BLaER1 treated with 17β-estradiol and CSF1 and Interleukin-3, amounts not matched to agents 10 nM and 100 nM (cell line): ENCODE measurements around the gene TTLL9.
A peak's percentile ranks its signal among the peaks of the same experiment; 100 is the strongest.

Experiments
- H3K27ac ChIP-seq, 11 experiments: shearing (Covaris generic); formaldehyde crosslinking; 2 replicates each; pipeline ENCODE4 v1.8.1; 2022
- H3K27me3 ChIP-seq, 11 experiments: shearing (Covaris generic); formaldehyde crosslinking; 2 replicates each; pipeline ENCODE4 v1.8.1; 2022
- H3K36me3 ChIP-seq, 11 experiments: shearing (Covaris generic); formaldehyde crosslinking; 2 replicates each; pipeline ENCODE4 v1.8.1; 2022
- H3K4me1 ChIP-seq, 10 experiments: shearing (Covaris generic); formaldehyde crosslinking; 2 replicates each; pipeline ENCODE4 v1.8.1; 2022
- H3K4me2 ChIP-seq, 11 experiments: shearing (Covaris generic); formaldehyde crosslinking; 2 replicates each; pipeline ENCODE4 v1.8.1; 2022
- H3K4me3 ChIP-seq, 10 experiments: shearing (Covaris generic); formaldehyde crosslinking; 2 replicates each; pipeline ENCODE4 v1.8.1; 2022
- H3K9ac ChIP-seq, 11 experiments: shearing (Covaris generic); formaldehyde crosslinking; 2 replicates each; pipeline ENCODE4 v1.8.1; 2022
- H3K9me3 ChIP-seq, 11 experiments: shearing (Covaris generic); formaldehyde crosslinking; replicated peaks in 1 of 11; 2 replicates each; pipeline ENCODE4 v1.8.1; 2022
- H4K20me1 ChIP-seq, 11 experiments: shearing (Covaris generic); formaldehyde crosslinking; 2 replicates each; pipeline ENCODE4 v1.8.1; 2022
- Cebpa-rat ChIP-seq, 11 experiments: shearing (Covaris generic); IDR thresholded peaks; 2 replicates each; pipeline ENCODE4 v1.8.1; 2022

The TTLL9 gene

DNA sequence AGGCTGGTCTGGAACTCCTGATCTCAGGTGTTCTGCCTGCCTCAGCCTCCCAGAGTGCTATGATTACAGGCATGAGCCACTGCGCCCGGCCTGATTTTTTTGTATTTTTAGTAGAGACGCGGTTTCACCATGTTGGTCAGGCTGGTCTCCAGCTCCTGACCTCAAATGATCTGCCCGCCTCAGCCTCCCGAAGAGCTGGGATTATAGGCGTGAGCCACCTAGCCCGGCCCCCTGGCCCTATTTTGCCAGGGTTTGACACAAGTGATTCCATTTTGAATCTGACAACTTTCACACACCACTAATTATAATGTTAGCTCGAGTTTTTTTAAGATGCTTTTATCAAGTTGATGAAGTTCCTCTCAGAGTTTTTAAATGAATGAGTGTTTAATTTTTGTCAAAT is 25.6 kb downstream of the TTLL9 start:
- Histone ChIP-seq H3K36me3 (no peaks in the 10 kb centered on the region), H3K27ac (peak overlapping the region in 8 of 11 experiments; percentile 66 to 73 (median 72); a peak in 9 of 22 replicates), H3K27me3 (no peaks in the 10 kb centered on the region), H4K20me1 (no peaks in the 10 kb centered on the region), H3K9ac (no peak overlapping the region), H3K4me1 (peaks cover 12 to 22% (median 15%) of the 10 kb centered on the region in 10 experiments; a peak in 18 of 20 replicates), H3K4me2 (peak overlapping the region in 6 of 11 experiments; percentile 15 to 61 (median 50); a peak in 5 of 22 replicates), H3K9me3 (0 out of 22 replicates have a peak, but pooled peaks cover 0 to 4% (median 0%) of the 10 kb centered on the region in 11 experiments), H3K4me3 (no peak overlapping the region)
- TF ChIP-seq Cebpa-rat (IDR thresholded peaks at IDR 0.05) = no peak

GRCh38 chr20:31897541-31897940 is 27.1 kb downstream of the TTLL9 start:
- Histone ChIP-seq H3K9ac (no peak overlapping the region), H3K27ac (no peak overlapping the region), H3K4me2 (no peak overlapping the region), H3K27me3 (no peaks in the 10 kb centered on the region), H3K4me3 (no peak overlapping the region), H3K4me1 (peaks cover 12 to 22% (median 15%) of the 10 kb centered on the region in 10 experiments; a peak in 18 of 20 replicates), H4K20me1 (no peaks in the 10 kb centered on the region), H3K9me3 (0 out of 22 replicates have a peak, but pooled peaks cover 0 to 4% (median 0%) of the 10 kb centered on the region in 11 experiments), H3K36me3 (no peaks in the 10 kb centered on the region)
- no peak for TF ChIP-seq Cebpa-rat (IDR thresholded peaks at IDR 0.05)

DNA sequence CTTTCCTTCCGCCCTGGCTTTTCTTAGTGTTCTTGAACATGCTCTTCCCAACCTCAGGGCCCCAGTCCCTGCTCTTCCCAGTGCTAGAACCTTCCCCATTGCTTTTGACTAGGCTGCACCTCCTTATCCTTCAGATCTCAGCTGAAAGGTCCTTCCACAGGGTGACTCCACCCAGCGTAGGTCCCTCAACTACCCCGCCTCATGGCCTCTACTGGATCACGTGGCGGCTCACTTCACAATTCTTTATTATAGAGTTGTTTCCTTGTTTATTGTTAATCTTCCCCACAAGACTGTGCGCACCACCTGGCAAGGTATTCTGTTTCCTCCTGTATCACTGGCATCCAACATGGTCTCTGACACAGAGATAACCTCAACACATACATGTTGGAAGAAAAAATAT is 31.2 kb downstream of the TTLL9 start:
- TF ChIP-seq Cebpa-rat (IDR thresholded peaks at IDR 0.05) = no peak
- Histone ChIP-seq H3K9me3 (no peaks in the 10 kb centered on the region), H3K27ac (no peak overlapping the region), H3K36me3 (no peaks in the 10 kb centered on the region), H3K4me2 (no peak overlapping the region), H3K9ac (no peak overlapping the region), H3K4me1 (peaks cover 0 to 2% (median 0%) of the 10 kb centered on the region in 10 experiments; a peak in 3 of 20 replicates), H3K4me3 (no peak overlapping the region), H3K27me3 (no peaks in the 10 kb centered on the region), H4K20me1 (no peaks in the 10 kb centered on the region)

DNA sequence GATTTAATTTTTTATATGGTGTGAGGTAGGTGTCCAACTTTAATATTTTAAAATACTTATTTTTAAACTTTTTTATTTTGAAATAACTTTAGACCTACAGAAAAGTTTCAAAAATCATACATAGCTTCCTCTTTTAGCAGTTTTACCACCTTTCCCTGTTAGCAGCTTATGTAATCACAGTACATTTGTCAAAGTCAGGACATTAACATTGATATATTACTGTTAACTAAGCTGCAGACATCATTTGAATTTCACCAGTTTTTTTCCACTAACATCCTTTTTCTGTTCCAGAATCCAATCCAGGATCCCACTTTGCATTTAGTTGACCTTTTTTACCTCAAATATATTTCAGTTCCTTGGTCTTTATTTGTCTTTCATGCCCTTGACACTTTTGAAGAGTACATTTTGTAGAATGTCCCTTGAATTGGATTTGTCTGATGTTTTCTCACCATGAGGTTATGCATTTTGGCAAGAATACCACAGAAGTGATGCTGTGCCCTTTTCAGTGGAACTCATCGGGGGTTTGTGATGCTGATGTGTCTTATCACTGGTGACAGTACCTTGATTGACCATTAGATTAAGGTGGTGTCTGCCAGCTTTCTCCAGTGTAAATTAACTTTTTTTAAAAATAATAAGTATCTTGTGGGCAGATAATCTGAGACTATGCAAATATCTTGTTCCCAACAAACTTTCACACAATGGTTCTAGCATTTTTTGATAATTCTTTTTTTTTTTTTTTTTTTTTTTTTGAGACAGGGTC is 33.4 kb downstream of the TTLL9 start:
- H3K27ac ChIP-seq = no peak overlapping the region
- H3K4me1 ChIP-seq = no peaks in the 10 kb centered on the region
- H3K4me3 ChIP-seq = no peak overlapping the region
- no peak overlapping the region for H3K9ac ChIP-seq
- H3K36me3 ChIP-seq = no peaks in the 10 kb centered on the region
- TF ChIP-seq Cebpa-rat (IDR thresholded peaks at IDR 0.05) = no peak
- H3K9me3 ChIP-seq = no peaks in the 10 kb centered on the region
- no peaks in the 10 kb centered on the region for H3K27me3 ChIP-seq
- H3K4me2 ChIP-seq = no peak overlapping the region
- H4K20me1 ChIP-seq = no peaks in the 10 kb centered on the region

DNA sequence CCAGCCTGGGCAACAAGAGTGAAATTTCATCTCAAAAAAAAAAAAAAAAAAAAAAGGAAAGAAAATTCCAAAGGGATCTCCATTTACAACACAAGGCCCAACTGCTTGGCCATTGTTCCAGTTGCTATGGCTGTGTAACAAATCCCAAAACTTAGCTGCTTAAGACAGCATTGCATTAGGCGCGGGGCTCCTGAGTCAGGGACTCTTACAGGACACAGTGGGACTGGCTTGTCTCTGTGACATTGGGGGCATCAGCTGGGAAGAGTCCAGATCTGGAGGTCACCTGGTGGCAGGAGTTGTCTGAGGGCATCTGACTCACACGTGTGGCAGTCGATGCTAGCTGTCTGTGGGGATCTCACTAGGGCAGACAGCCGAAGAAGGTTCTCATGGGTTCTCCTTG is 35.6 kb downstream of the TTLL9 start:
- H3K27ac ChIP-seq = no peak overlapping the region
- H3K4me2 ChIP-seq = no peak overlapping the region
- H3K9ac ChIP-seq = no peak overlapping the region

DNA sequence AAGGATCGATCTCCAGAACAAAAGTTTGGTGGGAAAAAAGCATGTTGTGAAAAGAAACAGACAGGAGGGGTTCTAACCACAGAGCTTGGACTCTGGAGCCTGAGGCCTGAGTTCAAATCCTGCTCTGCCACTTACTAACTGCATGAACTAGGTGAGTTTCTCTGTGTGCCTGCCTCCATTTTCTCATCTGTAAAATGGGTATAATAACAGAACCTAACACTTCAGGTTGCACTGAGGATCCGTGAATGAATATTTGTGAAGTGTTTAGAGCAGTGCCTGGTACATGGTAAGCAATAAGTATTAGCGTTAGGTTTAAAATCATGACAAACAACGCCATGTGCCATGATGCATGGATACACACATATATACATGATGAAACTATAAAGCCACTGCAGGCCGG is 36.6 kb downstream of the TTLL9 start:
- H3K4me1 ChIP-seq = peaks cover 0 to 3% (median 0%) of the 10 kb centered on the region in 10 experiments; a peak in 1 of 20 replicates
- H3K36me3 ChIP-seq = no peaks in the 10 kb centered on the region
- H3K27ac ChIP-seq = no peak overlapping the region
- no peaks in the 10 kb centered on the region for H3K9me3 ChIP-seq
- no peaks in the 10 kb centered on the region for H3K27me3 ChIP-seq
- no peak overlapping the region for H3K4me3 ChIP-seq
- no peaks in the 10 kb centered on the region for H4K20me1 ChIP-seq
- no peak overlapping the region for H3K4me2 ChIP-seq
- TF ChIP-seq Cebpa-rat (IDR thresholded peaks at IDR 0.05) = no peak
- H3K9ac ChIP-seq = no peak overlapping the region

More for the DNA sequence above, 35.6 kb downstream of the TTLL9 start:
- H3K36me3 ChIP-seq = no peaks in the 10 kb centered on the region
- H3K4me3 ChIP-seq = no peak overlapping the region
- TF ChIP-seq Cebpa-rat (IDR thresholded peaks at IDR 0.05) = no peak
- H3K4me1 ChIP-seq = peaks cover 0 to 3% (median 0%) of the 10 kb centered on the region in 10 experiments; a peak in 1 of 20 replicates
- H3K9me3 ChIP-seq = no peaks in the 10 kb centered on the region
- no peaks in the 10 kb centered on the region for H3K27me3 ChIP-seq
- no peaks in the 10 kb centered on the region for H4K20me1 ChIP-seq

- H3K4me3 ChIP-seq = no peak overlapping the region
- H3K36me3 ChIP-seq = no peaks in the 10 kb centered on the region
- no peaks in the 10 kb centered on the region for H4K20me1 ChIP-seq
- no peak overlapping the region for H3K4me2 ChIP-seq
- peaks cover 0 to 3% (median 0%) of the 10 kb centered on the region in 10 experiments; a peak in 1 of 20 replicates for H3K4me1 ChIP-seq
- H3K27ac ChIP-seq = no peak overlapping the region
- no peaks in the 10 kb centered on the region for H3K9me3 ChIP-seq
- no peak overlapping the region for H3K9ac ChIP-seq
- no peaks in the 10 kb centered on the region for H3K27me3 ChIP-seq
- no peak for TF ChIP-seq Cebpa-rat (IDR thresholded peaks at IDR 0.05)
Observed at GRCh38 chr20:31908016-31908415, 37.6 kb downstream of the TTLL9 start.

GRCh38 chr20:31908424-31908823 is 38.0 kb downstream of the TTLL9 start:
- H3K9me3 ChIP-seq = no peaks in the 10 kb centered on the region
- no peak overlapping the region for H3K4me3 ChIP-seq

GRCh38 chr20:31909253-31910070 is 39.0 kb downstream of the TTLL9 start:
- Histone ChIP-seq H4K20me1 (no peaks in the 10 kb centered on the region), H3K9me3 (no peaks in the 10 kb centered on the region), H3K36me3 (no peaks in the 10 kb centered on the region), H3K4me2 (no peak overlapping the region), H3K4me3 (no peak overlapping the region), H3K27me3 (no peaks in the 10 kb centered on the region), H3K4me1 (peaks cover 0 to 4% (median under 1%) of the 10 kb centered on the region in 10 experiments; a peak in 4 of 20 replicates), H3K27ac (no peak overlapping the region), H3K9ac (no peak overlapping the region)
- no peak for TF ChIP-seq Cebpa-rat (IDR thresholded peaks at IDR 0.05)

More at GRCh38 chr20:31908424-31908823, 38.0 kb downstream of the TTLL9 start:
- H3K36me3 ChIP-seq = no peaks in the 10 kb centered on the region
- no peak overlapping the region for H3K27ac ChIP-seq
- no peaks in the 10 kb centered on the region for H4K20me1 ChIP-seq
- no peak overlapping the region for H3K4me2 ChIP-seq
- H3K9ac ChIP-seq = no peak overlapping the region
- no peaks in the 10 kb centered on the region for H3K27me3 ChIP-seq
- no peak for TF ChIP-seq Cebpa-rat (IDR thresholded peaks at IDR 0.05)
- peaks cover 0 to 3% (median 0%) of the 10 kb centered on the region in 10 experiments; a peak in 1 of 20 replicates for H3K4me1 ChIP-seq
